Gastrocnemius medialis (tissue), 4 donors: ENCODE measurements around the gene BCR.

ENCODE experiments used
- CTCF ChIP-seq, 5 experiments: fragments of 450-650 bp in 3 of 5; fragments of 200-600 bp in 2 of 5; sonication (generic) in 2 of 5; IDR thresholded peaks in 4 of 5; conservative IDR thresholded peaks in 1 of 5; 1 replicate in 4 of 5; 2 replicates in 1 of 5; pipeline ENCODE4 v1.5.1; 2016 to 2019; ENCODE audit warnings: antibody characterized with exemption in 5 of 5, mild to moderate bottlenecking in 3 of 5, moderate library complexity in 3 of 5
- POLR2A ChIP-seq, 2 donors: fragments of 450-650 bp; IDR thresholded peaks; one replicate each; pipeline ENCODE4 v1.6.1; 2017; ENCODE audit warnings: antibody characterized with exemption in 2 of 2, mild to moderate bottlenecking in 2 of 2, moderate library complexity in 2 of 2

- TF ChIP-seq CTCF (IDR thresholded peaks at IDR 0.05 in 4 of 5, conservative IDR thresholded peaks at IDR 0.05 in 1 of 5) (no peak), POLR2A (IDR thresholded peaks at IDR 0.05) (no peak)
These were observed 43.4 kb downstream of the BCR start for GRCh38 chr22:23223569-23224317.
